CD4-positive, CD25-positive, alpha-beta regulatory T cell (primary cell): ENCODE data around the gene FIBCD1. TPM values are rescaled to one million over a fixed set of nuclear protein-coding genes. Genes with fewer than 3 reads are reported as not detected.

ENCODE experiments used
- ATAC-seq, 2 donors: fragments of 150-1000 bp; cut with Tn5 transposase; one replicate each; pipeline ENCODE4 v1.10.0; 2021; ENCODE audit warnings: low read depth in 2 of 2, moderate number of reproducible peaks in 2 of 2, moderate library complexity in 1 of 2
- DNase-seq, 3 donors: peaks; one replicate each; pipeline versions ENCODE4 v3.0.0 to v3.0.0-alpha.2; 2012 to 2022; ENCODE audit warnings: mixed read lengths in 1 of 3
- H3K27ac ChIP-seq: one replicate; pipeline ENCODE4 v1.7.0; 2013; ENCODE audit warnings: mild to moderate bottlenecking, low read length; ENCODE audit not compliant: insufficient read depth, poor library complexity, severe bottlenecking
- H3K27me3 ChIP-seq: one replicate; pipeline ENCODE4 v1.7.0; 2013; ENCODE audit warnings: low read length; ENCODE audit not compliant: control insufficient read depth, insufficient read depth
- H3K36me3 ChIP-seq: one replicate; pipeline ENCODE4 v1.7.0; 2013; ENCODE audit warnings: mild to moderate bottlenecking, low read length, moderate library complexity; ENCODE audit not compliant: control insufficient read depth, insufficient read depth
- H3K4me1 ChIP-seq: 2 replicates; pipeline ENCODE4 v1.7.0; 2013; ENCODE audit warnings: mild to moderate bottlenecking, low read length; ENCODE audit not compliant: insufficient read depth, control insufficient read depth, poor library complexity, severe bottlenecking
- H3K4me3 ChIP-seq: one replicate; pipeline ENCODE4 v1.7.0; 2013; ENCODE audit warnings: low read depth, mild to moderate bottlenecking, low read length, moderate library complexity
- H3K9me3 ChIP-seq, 2 experiments: 1 replicate in 1 of 2; 2 replicates in 1 of 2; pipeline ENCODE4 v1.7.0; 2013; ENCODE audit warnings: low read length in 2 of 2, mild to moderate bottlenecking in 1 of 2, moderate library complexity in 1 of 2; ENCODE audit not compliant: control insufficient read depth in 2 of 2
- H3K27ac Mint-ChIP-seq, 3 donors: one replicate each; pipeline ENCODE4 v1.8.0; 2020 to 2022; ENCODE audit warnings: mild to moderate bottlenecking in 3 of 3, mixed read lengths in 3 of 3, moderate library complexity in 2 of 3
- H3K27me3 Mint-ChIP-seq: one replicate; pipeline ENCODE4 v1.8.0; 2022; ENCODE audit warnings: mild to moderate bottlenecking, mixed read lengths
- H3K36me3 Mint-ChIP-seq: one replicate; pipeline ENCODE4 v1.8.0; 2020; ENCODE audit warnings: mixed read lengths
- H3K4me1 Mint-ChIP-seq, 4 donors: one replicate each; pipeline ENCODE4 v1.8.0; 2020 to 2022; ENCODE audit warnings: mixed read lengths in 4 of 4, mild to moderate bottlenecking in 1 of 4
- H3K4me3 Mint-ChIP-seq, 4 donors: one replicate each; pipeline ENCODE4 v1.8.0; 2020 to 2022; ENCODE audit warnings: mild to moderate bottlenecking in 4 of 4, mixed read lengths in 4 of 4, moderate library complexity in 3 of 4
- H3K9me3 Mint-ChIP-seq, 7 donors: one replicate each; pipeline ENCODE4 v1.8.0; 2020 to 2022; ENCODE audit warnings: mixed read lengths in 7 of 7, mild to moderate bottlenecking in 3 of 7, moderate library complexity in 2 of 7
- polyA plus RNA-seq, 4 donors: library from polyadenylated mRNA; unstranded; fragments of 300-500 nt; fragmentation: Illumina TruSeq; gene quantifications; one replicate each; pipeline ENCODE4 v1.2.3, GENCODE V29; 2021
- total RNA-seq: library from RNA; stranded (reverse); gene quantifications from one replicate; pipeline ENCODE4 v1.2.3, GENCODE V29; 2022

FIBCD1 gene
- total and polyA plus RNA-seq, 5 donors from 2014 or later: not detected

GRCh38 chr9:130948266-130948665 lies 9.2 kb upstream of the FIBCD1 start:
- no peaks in the 10 kb centered on the region for H3K4me1 ChIP-seq
- no peaks in the 10 kb centered on the region for H3K36me3 Mint-ChIP-seq

GRCh38 chr9:130947618-130948140 lies 8.6 kb upstream of the FIBCD1 start:
- Histone ChIP-seq H3K27me3 (peaks cover 3% of the 10 kb centered on the region), H3K9me3 (no peaks in the 10 kb centered on the region), H3K4me1 (no peaks in the 10 kb centered on the region), H3K36me3 (no peaks in the 10 kb centered on the region), H3K4me3 (no peak overlapping the region), H3K27ac (no peak overlapping the region)
- Mint-ChIP-seq H3K9me3 (peaks cover 0 to 3% (median 0%) of the 10 kb centered on the region in 7 donors), H3K4me1 (peaks cover 0 to 3% (median under 1%) of the 10 kb centered on the region in 4 donors), H3K4me3 (no peak overlapping the region), H3K36me3 (no peaks in the 10 kb centered on the region), H3K27ac (no peak overlapping the region), H3K27me3 (peaks cover 25% of the 10 kb centered on the region)
- no peak for DNase-seq
- no peak for ATAC-seq

More at GRCh38 chr9:130948266-130948665, 9.2 kb upstream of the FIBCD1 start:
- H3K9me3 ChIP-seq: no peaks in the 10 kb centered on the region
- Mint-ChIP-seq H3K27me3 (peaks cover 27% of the 10 kb centered on the region), H3K4me1 (peaks cover 0 to 3% (median under 1%) of the 10 kb centered on the region in 4 donors), H3K9me3 (peaks cover 0 to 3% (median 0%) of the 10 kb centered on the region in 7 donors), H3K4me3 (no peak overlapping the region), H3K27ac (no peak overlapping the region)
- DNase-seq (no peak), ATAC-seq (no peak)
- H3K27me3 ChIP-seq: peaks cover 3% of the 10 kb centered on the region
- no peaks in the 10 kb centered on the region for H3K36me3 ChIP-seq
- H3K4me3 ChIP-seq: no peak overlapping the region
- H3K27ac ChIP-seq: no peak overlapping the region

- Mint-ChIP-seq H3K27me3 (peaks cover 30% of the 10 kb centered on the region), H3K9me3 (peaks cover 0 to 3% (median 0%) of the 10 kb centered on the region in 7 donors), H3K27ac (no peak overlapping the region), H3K4me1 (peaks cover 0 to 3% (median under 1%) of the 10 kb centered on the region in 4 donors), H3K36me3 (no peaks in the 10 kb centered on the region), H3K4me3 (no peak overlapping the region)
- Histone ChIP-seq H3K36me3 (no peaks in the 10 kb centered on the region), H3K9me3 (no peaks in the 10 kb centered on the region), H3K27ac (no peak overlapping the region), H3K4me3 (no peak overlapping the region), H3K4me1 (no peaks in the 10 kb centered on the region), H3K27me3 (peaks cover 3% of the 10 kb centered on the region)
- no peak for DNase-seq
- no peak for ATAC-seq
Observed at GRCh38 chr9:130946766-130947617, 7.9 kb upstream of the FIBCD1 start.

GRCh38 chr9:130945173-130945572 lies 6.1 kb upstream of the FIBCD1 start:
- Mint-ChIP-seq H3K9me3 (peaks cover 0 to 3% (median 0%) of the 10 kb centered on the region in 7 donors), H3K36me3 (no peaks in the 10 kb centered on the region), H3K27me3 (peaks cover 45% of the 10 kb centered on the region), H3K27ac (peak overlapping the region in 1 of 3 donors; percentile 69), H3K4me3 (no peak overlapping the region), H3K4me1 (peaks cover 0 to 11% (median 6%) of the 10 kb centered on the region in 4 donors)
- peaks cover 9% of the 10 kb centered on the region for H3K4me1 ChIP-seq
- H3K27me3 ChIP-seq: peaks cover 3% of the 10 kb centered on the region
- no peak overlapping the region for H3K27ac ChIP-seq
- ATAC-seq (no peak), DNase-seq (no peak)
- no peak overlapping the region for H3K4me3 ChIP-seq
- H3K9me3 ChIP-seq: no peaks in the 10 kb centered on the region
- H3K36me3 ChIP-seq: no peaks in the 10 kb centered on the region

- Histone ChIP-seq H3K9me3 (no peaks in the 10 kb centered on the region), H3K27ac (no peak overlapping the region), H3K36me3 (no peaks in the 10 kb centered on the region), H3K4me3 (no peak overlapping the region), H3K27me3 (no peaks in the 10 kb centered on the region), H3K4me1 (peaks cover 10% of the 10 kb centered on the region)
- peaks cover 0 to 11% (median 6%) of the 10 kb centered on the region in 4 donors for H3K4me1 Mint-ChIP-seq
- H3K27ac Mint-ChIP-seq: no peak overlapping the region
- H3K9me3 Mint-ChIP-seq: peaks cover 0 to 3% (median 0%) of the 10 kb centered on the region in 7 donors
- H3K36me3 Mint-ChIP-seq: no peaks in the 10 kb centered on the region
- peaks cover 47% of the 10 kb centered on the region for H3K27me3 Mint-ChIP-seq
- no peak for ATAC-seq
- no peak overlapping the region for H3K4me3 Mint-ChIP-seq
- DNase-seq: no peak
Observed at GRCh38 chr9:130944510-130945058, 5.5 kb upstream of the FIBCD1 start.

- H3K9me3 Mint-ChIP-seq: peaks cover 0 to 2% (median 0%) of the 10 kb centered on the region in 7 donors
- H3K27me3 ChIP-seq: no peaks in the 10 kb centered on the region
- H3K36me3 ChIP-seq: no peaks in the 10 kb centered on the region
- H3K4me3 ChIP-seq: no peak overlapping the region
- DNase-seq: no peak
- H3K4me1 Mint-ChIP-seq: peaks cover 0 to 11% (median 7%) of the 10 kb centered on the region in 4 donors
- no peak for ATAC-seq
- H3K27ac ChIP-seq: no peak overlapping the region
- H3K36me3 Mint-ChIP-seq: no peaks in the 10 kb centered on the region
- H3K9me3 ChIP-seq: no peaks in the 10 kb centered on the region
- H3K27me3 Mint-ChIP-seq: peaks cover 47% of the 10 kb centered on the region
- no peak overlapping the region for H3K4me3 Mint-ChIP-seq
- no peak overlapping the region for H3K27ac Mint-ChIP-seq
- peaks cover 18% of the 10 kb centered on the region for H3K4me1 ChIP-seq
Observed at GRCh38 chr9:130943777-130944176, 4.7 kb upstream of the FIBCD1 start.

GRCh38 chr9:130943221-130943620 lies 4.2 kb upstream of the FIBCD1 start:
- Mint-ChIP-seq H3K27ac (no peak overlapping the region), H3K4me3 (no peak overlapping the region), H3K4me1 (peaks cover 0 to 11% (median 6%) of the 10 kb centered on the region in 4 donors), H3K27me3 (peaks cover 45% of the 10 kb centered on the region), H3K36me3 (no peaks in the 10 kb centered on the region), H3K9me3 (peaks cover 0 to 2% (median 0%) of the 10 kb centered on the region in 7 donors)
- H3K4me1 ChIP-seq: peaks cover 19% of the 10 kb centered on the region
- no peak for DNase-seq
- H3K27me3 ChIP-seq: no peaks in the 10 kb centered on the region
- no peak for ATAC-seq
- no peaks in the 10 kb centered on the region for H3K36me3 ChIP-seq
- H3K4me3 ChIP-seq: no peak overlapping the region
- no peak overlapping the region for H3K27ac ChIP-seq
- no peaks in the 10 kb centered on the region for H3K9me3 ChIP-seq
